Right ventricle myocardium superior (tissue), 1 donor: ENCODE results near the gene PKP1. TPM values are rescaled to one million over a fixed set of nuclear protein-coding genes. Genes with fewer than 3 reads are reported as not detected.

ENCODE experiments used
- ATAC-seq: fragments of 200-7000 bp; cut with Tn5 transposase; one replicate; pipeline ENCODE4 v1.9.1; 2020; ENCODE audit warnings: mild to moderate bottlenecking; ENCODE audit not compliant: poor library complexity
- DNase-seq: peaks from one replicate; pipeline ENCODE4 v3.0.0-alpha.2; 2020
- intact Hi-C: fragments of 100-400 bp; cut with DNase I; formaldehyde crosslinking; loops from one replicate; pipeline ENCODE4 v1.11.2; 2022
- total RNA-seq: library from RNA; stranded (reverse); fragmentation: NEBNext Ultra II Directional; extraction: Animal tissue kit (Norgen Biotek cat#: 25700); gene quantifications from one replicate; pipeline ENCODE4 v1.2.1, GENCODE V29; 2021
- donor health status: DM: no; HTN: yes; CAD: no; lungs with severe emphysema.

Gene PKP1
- total RNA-seq, 1 donor from 2014 or later = 0.08 TPM

DNA sequence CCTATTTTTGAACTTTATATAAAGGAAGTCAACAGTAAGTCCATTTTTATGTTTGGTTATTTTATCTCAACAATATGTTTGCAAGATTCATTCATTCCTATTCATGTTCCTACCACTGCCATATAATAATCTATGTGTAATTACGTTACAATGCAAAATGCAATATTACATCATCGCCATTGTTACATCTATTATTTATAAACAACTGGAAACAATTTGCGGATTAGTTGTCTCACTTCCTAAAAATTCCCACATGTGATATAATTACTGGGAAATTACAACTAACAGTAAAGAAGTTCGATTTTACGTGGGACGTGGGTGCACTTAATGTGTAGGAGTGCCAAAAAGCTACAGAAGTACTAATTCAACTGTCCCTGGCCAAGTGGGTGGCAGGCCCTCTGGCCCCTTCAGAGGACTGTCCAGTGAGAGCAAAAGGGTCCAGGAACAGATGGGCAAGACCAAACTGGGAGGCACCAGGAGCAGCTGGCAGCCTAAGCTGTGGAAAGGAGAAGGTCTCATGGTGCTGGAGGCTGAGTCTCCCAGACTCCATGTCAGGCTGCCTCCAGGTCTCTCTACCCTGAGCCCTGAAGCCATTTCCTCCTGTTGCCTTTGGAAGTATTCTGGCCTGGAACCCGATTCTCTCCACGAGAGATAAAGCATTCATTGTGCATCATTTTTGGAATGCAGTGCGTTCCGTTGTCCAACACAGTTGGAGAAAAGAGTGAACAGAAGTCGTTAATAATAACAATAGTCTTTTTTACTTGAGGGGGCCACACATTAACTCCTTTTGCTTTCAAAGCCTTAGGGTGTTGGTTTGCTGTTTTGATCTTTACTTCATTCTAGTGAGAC lies 51.2 kb downstream of the PKP1 start:
- intact Hi-C loops = no loop called here
- DNase-seq (no peak), ATAC-seq (no peak)

DNA sequence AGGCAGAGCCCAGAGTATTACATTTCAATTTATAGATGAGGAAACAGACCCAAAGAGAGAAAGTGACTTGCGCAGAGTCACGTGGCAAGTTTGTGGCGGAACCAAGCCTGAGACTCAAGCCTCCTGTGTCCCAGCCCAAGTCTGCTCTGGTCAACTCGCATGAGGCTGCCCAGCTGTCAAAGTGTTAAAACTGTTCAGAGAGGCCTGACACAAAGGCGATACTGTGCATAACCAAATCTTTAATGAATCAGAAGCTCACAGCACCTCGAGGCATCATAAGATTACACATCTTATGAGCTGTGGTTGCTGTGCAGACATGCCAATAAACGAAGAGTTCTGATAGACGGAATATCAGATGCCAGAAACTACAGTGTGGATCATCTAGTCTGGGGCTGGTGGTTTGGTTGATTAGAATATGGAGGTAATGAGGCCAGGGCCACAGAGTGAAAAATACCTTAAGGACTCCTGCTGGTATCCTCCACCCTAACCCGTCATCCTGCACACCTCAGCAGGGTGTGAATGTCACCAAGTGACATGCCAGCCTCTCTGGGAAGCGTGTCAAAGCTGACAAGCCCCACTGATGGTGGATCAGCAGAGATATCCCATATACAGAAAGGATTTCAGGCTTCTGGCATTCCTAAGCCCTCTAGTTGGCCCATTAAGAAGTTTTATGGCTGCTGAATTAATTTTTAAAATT lies 52.0 kb downstream of the PKP1 start:
- no peak for ATAC-seq
- intact Hi-C loops = no loop called here
- no peak for DNase-seq

DNA sequence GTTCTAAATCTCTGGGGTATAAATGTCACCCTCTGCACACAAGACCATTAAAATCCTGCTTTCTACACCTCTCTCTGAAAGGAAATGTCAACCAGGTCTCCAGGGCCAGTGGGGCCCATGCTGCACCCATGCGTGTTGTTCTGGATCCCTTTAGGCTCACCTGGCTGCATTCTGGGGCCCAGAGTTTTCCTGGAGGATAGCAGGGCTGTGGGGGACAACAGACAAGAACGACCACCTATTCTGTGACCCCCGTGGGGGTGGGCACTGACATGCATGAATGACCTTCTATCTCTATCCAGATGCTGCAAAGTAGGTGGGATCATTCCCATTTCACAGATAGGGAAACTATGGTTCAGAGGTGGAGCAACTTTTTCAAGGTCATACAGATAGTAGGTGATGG lies 52.6 kb downstream of the PKP1 start:
- intact Hi-C loops = no loop called here
- no peak for DNase-seq

DNA sequence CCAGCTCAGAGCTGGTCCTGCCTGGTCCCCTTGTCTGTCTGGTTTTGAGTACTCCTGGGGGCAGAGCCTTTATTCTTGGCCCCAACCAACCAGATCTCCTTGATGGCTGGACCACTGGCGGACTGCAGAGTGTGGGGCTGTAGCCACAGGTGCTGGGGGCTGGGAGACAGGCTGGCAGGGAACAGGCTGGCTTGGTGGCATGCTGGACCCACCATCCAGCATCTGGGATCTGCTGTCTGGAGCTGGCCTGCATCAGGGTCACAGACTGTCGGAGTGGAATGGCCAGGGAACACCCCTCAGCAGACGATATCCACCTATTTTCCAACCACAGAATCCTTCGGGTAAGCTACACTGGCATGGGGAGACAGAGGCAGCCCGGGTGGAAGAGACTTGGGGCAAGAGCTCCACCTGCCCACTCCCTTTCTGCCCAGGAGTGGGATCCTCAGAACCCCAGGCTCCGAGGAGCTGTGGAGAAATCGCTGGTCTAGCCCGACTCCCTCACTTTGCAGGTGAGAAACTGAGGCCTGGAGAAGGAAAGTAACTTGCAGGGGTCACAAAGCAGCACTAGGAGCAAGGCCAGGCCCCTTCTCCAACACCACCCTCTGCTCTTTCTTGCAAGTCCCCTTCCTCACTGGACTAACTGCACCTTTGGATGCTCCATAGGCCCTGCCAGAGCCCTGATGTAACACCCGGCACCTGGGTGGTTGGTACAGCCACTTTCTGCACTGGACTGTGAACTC lies 53.6 kb downstream of the PKP1 start:
- no peak for ATAC-seq
- intact Hi-C loops = no loop called here
- no peak for DNase-seq

More for the DNA sequence above, 52.6 kb downstream of the PKP1 start:
- ATAC-seq = no peak

DNA sequence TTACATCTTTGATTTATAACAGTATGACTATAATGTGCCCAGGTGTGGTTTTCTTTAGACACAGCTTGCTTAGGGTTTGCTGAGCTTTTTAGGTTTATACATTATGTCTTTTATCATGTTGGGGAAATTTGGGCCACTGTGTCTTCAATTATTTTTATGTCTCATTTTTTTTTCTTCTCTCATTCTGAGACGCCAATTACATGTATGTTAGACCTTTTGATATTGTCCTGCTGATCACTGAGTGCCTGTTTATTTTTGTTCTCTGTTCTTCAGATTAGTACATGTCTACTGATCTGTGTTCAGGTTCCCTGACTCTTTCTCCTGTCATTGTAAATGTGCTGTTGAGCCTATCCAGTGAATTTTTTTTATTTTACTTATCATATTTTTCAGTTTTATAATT lies 58.1 kb downstream of the PKP1 start:
- ATAC-seq (no peak), DNase-seq (no peak)
- intact Hi-C loops = no loop called here

DNA sequence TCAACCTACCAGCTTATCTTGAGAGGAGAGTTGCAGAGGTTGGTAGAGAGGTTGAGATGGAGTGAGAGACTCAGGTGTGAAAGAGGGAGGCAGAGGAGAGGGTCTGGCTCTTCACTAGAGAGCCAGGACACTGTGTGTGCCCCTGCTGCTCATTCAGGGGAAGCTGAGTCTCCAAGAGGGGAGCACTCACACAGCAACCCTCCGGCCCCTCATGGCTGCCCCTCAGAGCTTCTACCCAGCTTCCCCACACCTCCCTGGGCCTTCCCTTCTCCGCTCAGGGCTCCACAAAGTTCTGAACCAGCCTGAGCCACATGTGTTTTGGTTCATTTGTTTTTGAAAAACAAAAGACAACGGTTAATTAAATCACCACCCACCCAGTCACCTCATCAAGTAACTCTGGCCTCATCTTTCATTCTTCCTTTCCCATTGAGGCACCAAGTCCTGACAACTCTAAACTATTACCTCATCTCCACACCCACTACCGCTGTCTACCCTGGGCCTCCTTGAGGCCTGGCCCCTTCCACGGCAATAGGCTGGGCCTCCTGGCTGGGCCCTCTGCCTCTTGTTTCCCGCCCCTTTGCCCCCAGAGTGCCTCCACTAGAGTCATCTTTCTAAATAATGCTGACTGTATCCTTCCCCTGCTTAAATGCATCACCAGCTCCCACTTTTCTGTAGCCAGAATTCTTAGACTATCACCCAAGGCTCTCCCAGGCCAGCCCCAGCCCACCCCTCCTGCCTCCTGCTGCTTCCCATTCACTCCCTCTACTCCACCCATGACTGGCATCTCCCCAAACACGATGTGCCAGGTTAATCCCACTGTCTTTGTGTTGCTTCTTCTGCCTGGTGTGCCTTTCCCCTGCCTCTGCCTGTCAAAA lies 61.1 kb downstream of the PKP1 start:
- peak; percentile 10 for DNase-seq
- intact Hi-C loops = loop anchor here (5.0 kb wide), 1 partner anchor 87 kb away; no protein-coding TSS in a partner anchor
- ATAC-seq = no peak

- intact Hi-C loops = loop anchor here (5.0 kb wide), 1 partner anchor 88 kb away; no protein-coding TSS in a partner anchor
- ATAC-seq (no peak), DNase-seq (peak; percentile 3)
Measured at GRCh38 chr1:201345081-201345355, 61.7 kb downstream of the PKP1 start.

DNA sequence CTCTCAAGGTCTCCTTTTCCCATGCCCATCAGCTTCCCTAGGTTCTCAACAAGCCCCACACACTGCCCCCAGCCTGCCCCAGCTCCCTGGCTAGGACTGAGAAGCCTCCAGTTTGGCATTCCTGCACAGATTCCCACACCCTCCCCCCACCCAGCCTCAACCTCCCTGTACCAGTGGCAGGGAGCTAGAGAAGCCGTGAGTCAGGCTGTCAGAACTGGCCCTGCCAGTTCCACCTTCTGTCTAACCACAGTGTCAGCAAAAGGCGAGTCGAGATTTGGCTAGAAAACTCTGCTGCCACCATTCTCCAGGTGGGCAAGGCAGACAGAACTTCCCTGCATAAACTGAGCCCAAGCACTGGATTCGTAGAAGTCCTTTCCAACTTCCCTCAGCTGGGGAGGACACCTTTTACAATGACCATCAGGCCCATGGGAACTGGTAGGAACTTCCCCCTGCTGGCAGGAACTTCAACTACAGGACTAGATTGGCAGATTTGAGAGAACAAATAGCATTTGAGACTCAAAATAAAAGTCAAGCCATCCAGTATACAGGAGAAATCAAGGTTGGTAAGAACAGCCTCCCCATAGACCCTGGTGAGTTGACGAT lies 63.1 kb downstream of the PKP1 start:
- peak; percentile 37 for DNase-seq
- intact Hi-C loops = loop anchor here (5.0 kb wide), 1 partner anchor 89 kb away; no protein-coding TSS in a partner anchor
- ATAC-seq = peak; percentile 68

- DNase-seq = no peak
- intact Hi-C loops = loop anchor here (5.0 kb wide), 1 partner anchor 90 kb away; no protein-coding TSS in a partner anchor
- no peak for ATAC-seq
Measured at GRCh38 chr1:201346987-201347386, 63.7 kb downstream of the PKP1 start.

GRCh38 chr1:201347498-201348210 lies 64.3 kb downstream of the PKP1 start:
- DNase-seq (no peak), ATAC-seq (no peak)
- intact Hi-C loops = loop anchor here (2.0 to 5.0 kb wide), 2 partner anchors 61 to 90 kb away; no protein-coding TSS in a partner anchor

GRCh38 chr1:201348211-201348566 lies 64.9 kb downstream of the PKP1 start:
- intact Hi-C loops = loop anchor here (2.0 to 5.0 kb wide), 2 partner anchors 61 to 91 kb away; no protein-coding TSS in a partner anchor
- ATAC-seq = peak; percentile 62
- no peak for DNase-seq

DNA sequence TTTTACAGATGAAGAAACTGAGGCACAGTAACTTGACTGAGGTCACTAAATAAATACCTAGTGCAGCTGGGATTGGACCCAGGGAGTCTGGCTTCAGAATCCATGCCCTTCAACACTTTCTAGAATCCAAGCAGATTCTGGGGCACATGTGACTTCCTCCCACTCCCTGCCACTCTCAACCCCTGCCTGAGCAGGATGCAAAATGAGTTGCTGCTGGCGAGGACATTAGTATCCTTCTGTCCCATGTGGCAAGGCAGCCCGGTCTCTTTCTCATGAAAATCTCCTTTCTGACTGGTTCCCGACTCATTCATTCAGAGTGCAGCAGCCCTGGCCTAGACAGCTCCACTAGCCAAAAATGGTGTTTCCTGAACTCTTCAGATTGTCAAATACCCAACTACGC lies 65.8 kb downstream of the PKP1 start:
- intact Hi-C loops = loop anchor here (2.0 to 5.0 kb wide), 2 partner anchors 60 to 92 kb away; no protein-coding TSS in a partner anchor
- DNase-seq = no peak
- no peak for ATAC-seq

DNA sequence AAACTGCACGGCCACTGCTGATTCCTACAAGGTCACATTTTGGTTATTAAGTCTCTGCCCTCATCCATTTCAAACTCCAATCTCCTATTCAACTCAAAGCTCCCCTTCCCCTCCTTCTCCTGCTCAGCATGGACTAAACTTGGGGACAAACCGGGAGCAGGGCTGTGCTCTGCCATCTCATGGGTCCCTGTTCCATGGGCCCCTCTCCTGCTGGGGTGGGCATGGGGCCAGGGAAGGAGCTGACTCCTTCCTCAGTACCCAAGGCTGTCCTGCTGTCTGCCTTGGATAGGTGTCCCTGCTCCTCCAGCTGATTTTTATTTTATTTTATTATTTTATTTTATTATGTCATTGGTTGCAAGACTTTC lies 67.0 kb downstream of the PKP1 start:
- ATAC-seq = no peak
- intact Hi-C loops = no loop called here
- DNase-seq = no peak

- ATAC-seq (no peak), DNase-seq (no peak)
- intact Hi-C loops = no loop called here
Measured at GRCh38 chr1:201350884-201351283, 67.6 kb downstream of the PKP1 start.

- DNase-seq (no peak), ATAC-seq (no peak)
- intact Hi-C loops = no loop called here
Measured at GRCh38 chr1:201351617-201352016, 68.3 kb downstream of the PKP1 start.

- intact Hi-C loops = no loop called here
- DNase-seq (no peak), ATAC-seq (no peak)
Measured at GRCh38 chr1:201353186-201353940, 70.1 kb downstream of the PKP1 start.
